ENCODE results near the gene BFSP2.

BFSP2 gene

GRCh38 chr3:133424937-133425869 lies 25.3 kb downstream of the BFSP2 start:
- DNase-seq, result no peak

- DNase-seq, result no peak
Observed at GRCh38 chr3:133425898-133426297, 26.0 kb downstream of the BFSP2 start.

DNA sequence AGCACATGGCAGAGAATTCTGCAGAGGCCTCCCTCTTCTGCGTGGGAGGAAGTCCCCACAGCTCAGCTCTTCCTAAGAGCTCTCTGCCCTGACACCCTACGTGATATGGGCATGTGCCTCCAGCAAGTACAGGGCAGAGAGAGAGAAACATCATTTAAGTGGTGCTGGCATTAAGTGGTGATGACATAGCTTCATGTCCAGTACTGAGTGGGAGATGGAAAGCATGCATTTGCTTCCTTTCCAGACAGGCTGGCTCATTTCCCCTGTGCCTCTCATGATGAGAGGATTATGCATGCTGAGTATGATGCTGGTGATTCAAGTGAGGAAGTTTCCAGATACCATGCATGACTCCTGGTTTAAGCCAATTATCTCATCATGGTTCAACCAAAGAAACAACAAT lies 26.9 kb downstream of the BFSP2 start:
- DNase-seq, result no peak

- no peak for DNase-seq
Observed at GRCh38 chr3:133428552-133428951, 28.7 kb downstream of the BFSP2 start.

DNA sequence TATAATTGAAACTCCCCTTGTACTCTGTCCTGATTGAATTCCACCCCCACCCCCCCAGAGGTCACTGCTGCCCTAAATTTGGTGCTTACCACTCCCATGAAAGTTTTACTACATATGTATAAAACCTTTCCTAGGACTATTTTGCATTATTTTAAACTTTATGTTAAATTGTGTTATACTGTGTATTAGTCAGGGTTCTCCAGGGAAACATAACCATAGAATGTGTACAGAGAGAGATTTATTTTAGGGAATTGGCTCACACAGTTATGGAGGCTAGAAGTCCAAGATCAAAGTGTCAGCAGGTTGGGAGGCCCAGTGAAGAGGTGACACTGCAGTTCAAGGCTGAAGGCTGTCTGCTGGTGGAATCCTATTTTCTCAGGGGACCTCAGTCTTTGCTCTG lies 29.2 kb downstream of the BFSP2 start:
- DNase-seq, result no peak

DNA sequence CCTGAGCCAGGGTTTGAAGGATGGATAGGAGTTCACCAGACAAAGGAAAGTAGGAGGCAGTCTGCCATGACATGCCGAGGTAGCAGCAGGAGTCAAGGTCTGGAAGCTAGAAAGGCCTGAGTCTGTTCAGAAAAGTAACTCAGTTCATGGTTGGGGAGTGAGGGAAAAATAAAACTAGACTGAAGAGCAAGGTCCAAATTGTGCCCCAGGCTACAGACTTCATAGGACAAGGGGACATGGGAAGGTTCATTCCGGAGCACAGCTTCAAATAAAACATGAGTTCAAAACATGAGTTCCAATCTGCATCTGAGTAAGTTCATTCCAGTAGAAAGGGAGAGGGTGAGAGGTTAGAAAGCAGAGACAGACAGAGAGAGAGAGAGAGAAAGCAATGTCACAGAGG lies 39.7 kb downstream of the BFSP2 start:
- no peak for DNase-seq

DNA sequence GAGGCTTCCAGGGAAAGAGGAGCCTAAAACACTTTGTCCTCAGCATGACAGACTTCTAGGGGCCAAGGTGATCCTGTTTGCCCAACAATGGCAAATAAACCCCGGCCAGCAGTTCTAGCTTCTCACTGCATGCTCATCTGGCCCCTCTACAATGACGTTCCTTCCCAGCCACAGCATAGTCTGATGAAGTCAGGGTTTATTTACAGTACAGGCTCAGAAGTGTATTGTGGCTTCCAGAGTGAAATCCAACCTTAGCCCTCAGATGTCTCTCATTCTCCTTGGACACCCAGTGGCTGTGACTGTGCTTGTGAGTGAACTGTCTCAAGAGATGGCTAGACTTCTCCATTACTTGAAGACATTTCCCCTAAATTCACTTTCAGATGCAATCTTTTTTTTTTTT lies 40.8 kb downstream of the BFSP2 start:
- no peak for DNase-seq

GRCh38 chr3:133441867-133442270 lies 42.0 kb downstream of the BFSP2 start:
- DNase-seq, result peak in 1 of 2 experiments; percentile 26

- no peak for DNase-seq
Observed at GRCh38 chr3:133442518-133442917, 42.7 kb downstream of the BFSP2 start.

GRCh38 chr3:133443649-133444422 lies 44.0 kb downstream of the BFSP2 start:
- DNase-seq, result no peak

DNA sequence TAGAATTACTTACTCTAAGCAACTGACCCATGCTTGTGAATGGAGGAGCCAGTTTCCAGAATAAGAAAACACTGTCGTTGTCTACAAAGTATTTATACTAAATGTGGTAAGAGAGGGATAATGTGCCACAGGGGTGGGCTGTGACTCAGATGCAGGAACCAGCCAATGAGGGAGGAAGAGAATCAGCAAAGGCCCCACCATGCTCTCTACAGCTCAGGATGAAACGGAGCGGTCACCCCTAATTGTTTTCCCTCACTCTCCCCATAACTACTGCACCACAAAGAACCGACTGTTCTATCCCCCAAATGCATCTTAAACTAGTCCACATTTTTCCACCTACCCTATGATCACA lies 44.5 kb downstream of the BFSP2 start:
- no peak for DNase-seq

- DNase-seq, result no peak
Observed at GRCh38 chr3:133445108-133445507, 45.3 kb downstream of the BFSP2 start.

GRCh38 chr3:133447750-133448477 lies 48.1 kb downstream of the BFSP2 start:
- no peak for DNase-seq

DNA sequence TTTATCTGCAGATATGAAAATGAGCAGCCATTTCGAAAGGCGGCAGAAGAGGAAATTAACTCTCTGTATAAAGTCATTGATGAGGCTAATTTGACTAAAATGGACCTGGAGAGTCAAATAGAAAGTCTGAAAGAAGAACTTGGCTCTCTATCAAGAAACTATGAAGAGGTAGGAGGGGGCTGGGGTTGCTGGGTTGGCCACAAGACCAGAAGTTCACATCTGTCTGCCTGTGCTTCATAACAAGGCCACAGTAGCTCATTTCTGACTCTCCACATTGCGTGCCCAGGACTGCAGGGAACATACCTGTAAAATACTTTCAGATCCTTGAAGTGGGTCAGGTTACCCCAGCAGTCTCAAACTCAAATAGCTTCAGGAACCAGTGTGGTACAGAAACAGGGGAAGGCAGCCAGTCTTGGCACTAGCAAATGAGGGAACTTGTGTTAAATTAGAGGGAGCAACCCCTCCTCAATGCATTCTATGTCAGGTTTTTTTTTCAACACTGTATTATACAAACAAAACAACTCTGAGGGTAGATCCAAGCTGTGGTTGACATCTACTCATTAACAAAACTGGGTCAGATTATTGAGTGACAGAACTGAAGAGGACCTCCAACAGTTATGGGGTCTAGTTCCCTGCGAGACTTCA lies 48.7 kb downstream of the BFSP2 start:
- DNase-seq, result peak; percentile 69 to 76

DNA sequence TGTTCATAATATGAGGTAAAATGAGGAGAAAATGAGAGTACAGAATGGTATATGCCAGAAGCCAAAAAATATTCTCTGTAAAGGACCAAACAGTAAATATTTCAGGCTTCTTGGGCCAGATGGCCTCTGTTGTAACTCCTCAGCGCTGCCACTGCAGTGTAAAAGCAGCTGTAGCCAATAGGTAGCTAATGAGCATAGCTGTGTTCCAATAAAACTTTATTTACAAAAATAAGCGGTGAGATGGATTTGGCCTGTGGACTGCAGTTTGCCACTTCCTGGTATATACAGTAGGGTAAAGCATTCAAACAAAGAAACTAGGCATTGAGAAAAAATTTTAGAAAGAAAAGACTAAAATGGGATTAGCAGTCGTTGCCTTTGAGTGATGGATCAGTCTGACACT lies 51.5 kb downstream of the BFSP2 start:
- DNase-seq, result no peak

DNA sequence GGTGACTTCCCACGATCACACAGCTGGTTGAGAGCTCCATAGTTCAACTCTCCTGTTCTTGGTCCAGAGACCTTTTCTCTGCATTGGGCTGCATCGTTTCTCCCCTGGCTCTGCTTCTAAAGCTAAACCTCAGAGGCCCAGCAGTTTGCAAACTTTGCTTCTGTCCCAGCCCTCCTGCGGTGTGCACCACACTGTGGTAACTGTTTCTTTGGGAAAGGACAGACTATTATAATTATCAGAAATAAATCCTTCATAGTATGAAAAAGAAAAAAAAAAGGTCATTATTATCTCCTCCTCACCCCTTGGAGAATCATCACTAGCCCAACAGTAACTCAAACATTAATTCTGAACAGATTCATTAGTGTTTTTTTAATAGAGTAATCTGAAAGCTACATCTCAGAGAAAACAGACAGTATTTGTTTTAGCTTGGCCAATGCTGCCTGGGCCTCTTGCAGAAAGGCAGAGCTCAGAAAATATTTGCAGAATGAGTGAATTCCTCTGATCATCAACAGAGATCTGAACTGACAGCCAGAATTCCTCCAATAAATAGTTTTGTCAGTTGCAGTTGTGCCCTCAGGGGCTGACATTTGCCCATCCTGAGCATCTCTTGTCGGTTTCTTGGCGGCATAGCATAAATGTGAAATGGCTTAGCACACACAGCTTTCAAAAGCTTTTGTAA lies 52.9 kb downstream of the BFSP2 start:
- no peak for DNase-seq

DNA sequence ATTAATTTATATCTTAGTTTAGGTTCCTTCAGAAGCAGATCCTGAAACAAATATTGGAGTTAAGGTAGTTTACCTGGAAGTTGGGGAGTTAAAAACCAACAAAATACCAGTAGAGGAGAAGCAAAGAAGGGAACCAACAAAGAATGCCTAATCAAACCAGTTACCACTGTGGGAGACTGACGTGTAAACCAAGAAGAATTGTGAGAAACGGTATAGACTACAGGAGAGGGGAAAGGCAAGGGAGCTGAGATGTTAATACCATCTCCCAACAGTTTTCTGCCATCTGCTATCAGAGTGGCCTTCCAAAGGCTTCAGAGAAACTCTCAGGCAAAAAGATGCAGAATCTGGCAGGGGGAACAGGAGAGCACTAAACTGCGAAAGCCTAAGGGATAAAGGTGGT lies 53.5 kb downstream of the BFSP2 start:
- no peak for DNase-seq

GRCh38 chr3:133455281-133455680 lies 55.4 kb downstream of the BFSP2 start:
- DNase-seq, result no peak

DNA sequence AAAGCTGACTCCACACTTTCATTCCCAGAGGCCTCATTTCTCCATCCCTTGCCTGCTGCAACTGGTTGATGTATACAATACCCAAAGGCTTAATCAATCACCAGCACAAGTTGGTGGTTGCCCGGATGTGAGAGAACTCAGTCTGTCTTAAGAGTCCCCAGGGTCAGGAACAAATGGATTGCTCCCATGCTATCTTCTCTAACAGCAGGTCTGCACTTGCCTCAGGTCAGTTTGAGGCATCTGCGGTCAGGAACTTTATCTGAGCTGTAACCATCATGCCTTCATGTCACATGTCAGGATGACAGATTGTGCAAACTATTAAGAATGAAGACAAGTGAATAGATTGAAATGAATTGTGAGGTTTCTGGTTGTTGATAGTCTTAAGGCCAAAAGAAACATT lies 56.1 kb downstream of the BFSP2 start:
- no peak for DNase-seq

DNA sequence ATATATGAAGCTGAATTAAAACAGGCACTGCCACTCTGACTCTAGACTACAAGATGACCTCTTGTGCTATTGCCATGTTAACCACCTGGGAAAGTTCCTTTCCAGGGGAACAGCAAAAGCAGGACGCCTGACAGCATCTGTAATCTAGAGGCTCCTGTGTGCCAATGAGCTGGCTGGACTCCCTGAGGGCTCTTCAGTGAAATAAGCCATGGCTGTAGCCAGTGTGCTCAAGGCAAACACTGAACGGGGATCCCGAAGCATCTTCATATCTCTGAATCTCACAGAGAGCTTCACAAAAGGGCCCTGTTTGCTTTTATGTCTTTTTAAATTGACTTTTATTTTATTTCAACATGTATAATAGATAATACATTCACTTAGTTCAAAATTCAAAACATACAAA lies 57.2 kb downstream of the BFSP2 start:
- no peak for DNase-seq

GRCh38 chr3:133457465-133458067 lies 57.7 kb downstream of the BFSP2 start:
- no peak for DNase-seq

- no peak for DNase-seq
Observed at GRCh38 chr3:133459400-133459799, 59.5 kb downstream of the BFSP2 start.

Data from activated CD4-positive, alpha-beta T cell treated with anti-CD3 and anti-CD28 coated beads, Interleukin-2, amount 50 U/mL, for 48 hours (primary cell).